Bronchial epithelial cell (primary cell): ENCODE results near the gene OR5B2. TPM values are rescaled to one million over a fixed set of nuclear protein-coding genes. Genes with fewer than 3 reads are reported as not detected.

Experiments used
- DNase-seq: peaks from one replicate; pipeline ENCODE4 v3.0.0-alpha.2; 2010; ENCODE audit warnings: low read depth
- FAIRE-seq: peaks from 2 replicates; lab custom pipeline; 2011; peaks lifted over from hg19 to GRCh38; lab: Jason Lieb, UNC
- H3K27me3 ChIP-seq: 2 replicates; pipeline ENCODE4 v1.5.1; 2011; ENCODE audit warnings: low read length; ENCODE audit not compliant: control insufficient read depth, insufficient read depth
- H3K36me3 ChIP-seq: 2 replicates; pipeline ENCODE4 v1.5.1; 2011; ENCODE audit warnings: low read length; ENCODE audit not compliant: control insufficient read depth, insufficient read depth
- H3K4me3 ChIP-seq: 2 replicates; pipeline ENCODE4 v1.5.1; 2011; ENCODE audit warnings: mild to moderate bottlenecking, low read depth, low read length, control low read depth
- CTCF ChIP-seq: IDR thresholded peaks from 2 replicates; pipeline ENCODE4 v1.5.1; 2011; ENCODE audit warnings: mild to moderate bottlenecking, moderate library complexity, low read length, control low read depth, inconsistent platforms; ENCODE audit not compliant: insufficient read depth, severe bottlenecking
- total RNA-seq: library from RNA; depleted of rRNA; stranded (reverse); fragments of >200 nt; gene quantifications from 2 replicates; pipeline ENCODE4 v1.2.1, GENCODE V29; 2014

OR5B2 gene
- total RNA-seq, 1 donor from 2014 or later = not detected

GRCh38 chr11:58444300-58444699 is 16.4 kb upstream of the OR5B2 start:
- no peak for DNase-seq
- no peaks in the 10 kb centered on the region for H3K36me3 ChIP-seq
- FAIRE-seq = no peak
- H3K4me3 ChIP-seq = no peak overlapping the region
- no peak for TF ChIP-seq CTCF
- H3K27me3 ChIP-seq = no peaks in the 10 kb centered on the region

GRCh38 chr11:58442136-58442535 is 14.2 kb upstream of the OR5B2 start, which contains the start of gene OR5B12:
TSS of gene OR5B12 (minus strand) at chr11:58442236. CDS start at chr11:58440151, 2,085 bp downstream.
- DNase-seq (no peak), FAIRE-seq (no peak)
- Histone ChIP-seq H3K36me3 (no peaks in the 10 kb centered on the region), H3K27me3 (no peaks in the 10 kb centered on the region), H3K4me3 (no peak within 1 kb of the TSS)
- TF ChIP-seq CTCF = no peak

- DNase-seq (no peak), FAIRE-seq (no peak)
- Histone ChIP-seq H3K27me3 (no peaks in the 10 kb centered on the region), H3K36me3 (no peaks in the 10 kb centered on the region), H3K4me3 (no peak overlapping the region)
- TF ChIP-seq CTCF = no peak
These were observed 10.6 kb upstream of the OR5B2 start for GRCh38 chr11:58438486-58438885.

GRCh38 chr11:58434217-58434616 is 6.3 kb upstream of the OR5B2 start:
- H3K4me3 ChIP-seq = no peak overlapping the region
- DNase-seq = no peak
- no peak for FAIRE-seq
- no peaks in the 10 kb centered on the region for H3K36me3 ChIP-seq
- TF ChIP-seq CTCF = no peak
- H3K27me3 ChIP-seq = no peaks in the 10 kb centered on the region

GRCh38 chr11:58433638-58434203 is 5.8 kb upstream of the OR5B2 start:
- H3K36me3 ChIP-seq = no peaks in the 10 kb centered on the region

More at GRCh38 chr11:58433638-58434203, 5.8 kb upstream of the OR5B2 start:
- TF ChIP-seq CTCF = no peak
- no peak overlapping the region for H3K4me3 ChIP-seq
- FAIRE-seq (no peak), DNase-seq (no peak)
- H3K27me3 ChIP-seq = no peaks in the 10 kb centered on the region
